Vagina (tissue), 2 donors: ENCODE measurements around the gene CNTLN. TPM values are rescaled to one million over a fixed set of nuclear protein-coding genes. Genes with fewer than 3 reads are reported as not detected.
"Not testable (repeated sequence)": the region's sequence is repeated elsewhere in the genome, so short reads cannot be mapped to it uniquely, and the experiment has no call there.

ENCODE experiments used
- DNase-seq, 2 donors: peaks; one replicate each; pipeline ENCODE4 v3.0.0-alpha.2; 2017; ENCODE audit errors: extremely low spot score in 2 of 2
- H3K27ac ChIP-seq: fragments of 200-600 bp; sonication (generic); one replicate; pipeline ENCODE4 v1.5.1; 2019
- H3K27me3 ChIP-seq: fragments of 200-600 bp; sonication (generic); one replicate; pipeline ENCODE4 v1.5.1; 2019
- H3K36me3 ChIP-seq, 2 donors: fragments of 200-600 bp; sonication (generic); one replicate each; pipeline ENCODE4 v1.5.1; 2017 to 2019
- H3K4me1 ChIP-seq: fragments of 200-600 bp; sonication (generic); one replicate; pipeline ENCODE4 v1.5.1; 2019
- H3K4me3 ChIP-seq, 2 donors: fragments of 200-600 bp; sonication (generic); 1 replicate in 1 of 2; 2 replicates in 1 of 2; pipeline ENCODE4 v1.5.1; 2016 to 2019
- H3K9me3 ChIP-seq: fragments of 200-600 bp; sonication (generic); one replicate; pipeline ENCODE4 v1.5.1; 2019
- POLR2A ChIP-seq, 2 donors: fragments of 450-650 bp; IDR thresholded peaks; one replicate each; pipeline ENCODE4 v1.6.1; 2017; ENCODE audit warnings: antibody characterized with exemption in 2 of 2, mild to moderate bottlenecking in 2 of 2, moderate library complexity in 2 of 2
- POLR2AphosphoS5 ChIP-seq, 2 donors: sonication (generic); formaldehyde crosslinking; IDR thresholded peaks; one replicate each; pipeline ENCODE4 v1.9.0; 2017; ENCODE audit warnings: antibody characterized with exemption in 2 of 2, mild to moderate bottlenecking in 2 of 2, low read depth in 1 of 2; ENCODE audit not compliant: insufficient read depth in 1 of 2
- intact Hi-C: fragments of 100-400 bp; cut with DNase I; formaldehyde crosslinking; loops from one replicate; pipeline ENCODE4 v1.15.1; 2023
- total RNA-seq: library from RNA; depleted of rRNA; stranded (reverse); fragments of >200 nt; gene quantifications from one replicate; pipeline ENCODE4 v1.2.3, GENCODE V29; 2016
- TF ChIP-seq, protein P1 (sequence below), 3 experiments: fragments of 450-650 bp in 2 of 3; fragments of 200-600 bp in 1 of 3; sonication (generic) in 1 of 3; IDR thresholded peaks; one replicate each; pipeline ENCODE4 v1.5.1; 2017 to 2019; ENCODE audit warnings: antibody characterized with exemption in 3 of 3, mild to moderate bottlenecking in 2 of 3, moderate library complexity in 2 of 3

CNTLN gene
- total RNA-seq, 1 donor from 2014 or later, result 13.3 TPM

- H3K4me3 ChIP-seq, result no peak overlapping the region
- intact Hi-C loops, result no loop called here
- no peaks in the 10 kb centered on the region for H3K9me3 ChIP-seq
- no peaks in the 10 kb centered on the region for H3K27me3 ChIP-seq
- H3K27ac ChIP-seq, result no peak overlapping the region
- H3K4me1 ChIP-seq, result no peaks in the 10 kb centered on the region
- TF ChIP-seq, protein P1, sequence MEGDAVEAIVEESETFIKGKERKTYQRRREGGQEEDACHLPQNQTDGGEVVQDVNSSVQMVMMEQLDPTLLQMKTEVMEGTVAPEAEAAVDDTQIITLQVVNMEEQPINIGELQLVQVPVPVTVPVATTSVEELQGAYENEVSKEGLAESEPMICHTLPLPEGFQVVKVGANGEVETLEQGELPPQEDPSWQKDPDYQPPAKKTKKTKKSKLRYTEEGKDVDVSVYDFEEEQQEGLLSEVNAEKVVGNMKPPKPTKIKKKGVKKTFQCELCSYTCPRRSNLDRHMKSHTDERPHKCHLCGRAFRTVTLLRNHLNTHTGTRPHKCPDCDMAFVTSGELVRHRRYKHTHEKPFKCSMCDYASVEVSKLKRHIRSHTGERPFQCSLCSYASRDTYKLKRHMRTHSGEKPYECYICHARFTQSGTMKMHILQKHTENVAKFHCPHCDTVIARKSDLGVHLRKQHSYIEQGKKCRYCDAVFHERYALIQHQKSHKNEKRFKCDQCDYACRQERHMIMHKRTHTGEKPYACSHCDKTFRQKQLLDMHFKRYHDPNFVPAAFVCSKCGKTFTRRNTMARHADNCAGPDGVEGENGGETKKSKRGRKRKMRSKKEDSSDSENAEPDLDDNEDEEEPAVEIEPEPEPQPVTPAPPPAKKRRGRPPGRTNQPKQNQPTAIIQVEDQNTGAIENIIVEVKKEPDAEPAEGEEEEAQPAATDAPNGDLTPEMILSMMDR (IDR thresholded peaks at IDR 0.05), result no peak
- no peak for DNase-seq
- H3K36me3 ChIP-seq, result no peaks in the 10 kb centered on the region
These were observed 36.7 kb downstream of the CNTLN start for GRCh38 chr9:17171309-17172094.

- DNase-seq, H3K4me3 ChIP-seq, H3K9me3 ChIP-seq, H3K4me1 ChIP-seq, intact Hi-C loops, H3K36me3 ChIP-seq, H3K27ac ChIP-seq, H3K27me3 ChIP-seq: not testable (repeated sequence)
These were observed 42.7 kb downstream of the CNTLN start for GRCh38 chr9:17177496-17177895.

DNA sequence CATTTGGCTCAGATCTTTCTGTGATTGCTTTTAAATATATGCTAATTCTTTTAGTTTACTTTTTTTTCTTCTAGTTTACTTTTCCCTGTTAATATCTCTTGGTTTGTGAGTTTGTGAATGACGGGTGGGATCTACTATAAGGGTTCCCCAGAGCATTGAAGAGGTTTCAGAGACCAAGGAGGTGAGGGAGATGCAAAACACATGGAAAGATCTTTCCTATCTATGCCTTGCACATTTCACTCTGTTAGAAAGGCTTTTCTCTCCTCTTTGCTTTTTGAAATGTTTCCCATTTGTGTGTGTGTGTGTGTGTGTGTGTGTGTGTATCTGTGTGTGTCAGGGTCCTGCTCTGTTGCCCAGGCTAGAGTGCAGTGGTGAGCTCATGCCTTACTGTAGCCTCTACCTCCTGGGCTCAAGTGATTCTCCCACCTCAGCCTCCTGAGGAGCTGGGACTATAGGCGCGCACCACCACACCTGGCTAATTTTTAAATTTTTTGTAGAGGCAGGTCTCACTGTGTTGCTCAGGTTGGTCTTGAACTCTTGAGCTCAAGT is 50.7 kb downstream of the CNTLN start:
- TF ChIP-seq, protein P1 (IDR thresholded peaks at IDR 0.05), result no peak
- no peak for TF ChIP-seq POLR2A (IDR thresholded peaks at IDR 0.05)
- TF ChIP-seq POLR2AphosphoS5 (IDR thresholded peaks at IDR 0.05; ENCODE audit: insufficient read depth in 1 of 2, low read depth in 1 of 2), result no peak
- Histone ChIP-seq H3K4me1 (no peaks in the 10 kb centered on the region), H3K27me3 (no peaks in the 10 kb centered on the region), H3K9me3 (no peaks in the 10 kb centered on the region), H3K36me3 (no peaks in the 10 kb centered on the region), H3K4me3 (no peak overlapping the region), H3K27ac (no peak overlapping the region)
- no peak for DNase-seq
- intact Hi-C loops, result no loop called here

GRCh38 chr9:17191082-17191481 is 56.2 kb downstream of the CNTLN start:
- TF ChIP-seq POLR2A (IDR thresholded peaks at IDR 0.05), result no peak
- DNase-seq, result no peak
- no peaks in the 10 kb centered on the region for H3K27me3 ChIP-seq
- no peaks in the 10 kb centered on the region for H3K4me1 ChIP-seq
- intact Hi-C loops, result no loop called here
- no peak overlapping the region for H3K27ac ChIP-seq
- H3K9me3 ChIP-seq, result no peaks in the 10 kb centered on the region
- H3K36me3 ChIP-seq, result no peaks in the 10 kb centered on the region
- H3K4me3 ChIP-seq, result no peak overlapping the region

DNA sequence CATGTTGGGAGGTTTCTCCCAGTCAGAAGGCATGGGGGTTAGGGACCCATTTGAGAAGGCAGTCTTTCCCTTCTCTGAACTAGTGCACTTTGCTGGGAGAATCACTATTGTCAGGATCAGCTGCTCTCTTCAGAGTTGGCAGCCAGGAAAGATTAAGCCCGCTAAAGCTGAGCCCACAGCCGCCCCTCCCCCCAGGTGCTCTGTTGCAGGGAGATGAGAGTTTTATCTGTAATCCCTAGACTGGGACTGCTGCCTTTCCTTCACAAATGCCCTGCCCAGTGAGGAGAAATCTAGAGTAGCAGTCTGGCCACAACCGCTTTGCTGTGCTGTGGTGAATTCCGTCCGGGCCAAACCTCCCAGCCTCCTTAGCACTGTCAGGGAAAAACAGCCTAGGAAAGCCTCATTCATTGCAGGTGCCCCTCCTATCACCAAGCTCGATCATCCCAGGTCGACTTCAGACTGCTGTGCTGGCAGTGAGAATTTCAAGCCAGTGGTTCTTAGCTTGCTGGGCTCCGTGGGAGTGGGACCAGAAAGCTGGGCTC is 69.8 kb downstream of the CNTLN start:
- no peak for DNase-seq
- intact Hi-C loops, result no loop called here
- H3K27me3 ChIP-seq, result no peaks in the 10 kb centered on the region
- no peak overlapping the region for H3K4me3 ChIP-seq
- no peak overlapping the region for H3K27ac ChIP-seq
- TF ChIP-seq POLR2A (IDR thresholded peaks at IDR 0.05) (no peak), POLR2AphosphoS5 (IDR thresholded peaks at IDR 0.05; ENCODE audit: insufficient read depth in 1 of 2, low read depth in 1 of 2) (no peak)
- TF ChIP-seq, protein P1 (IDR thresholded peaks at IDR 0.05), result no peak
- no peaks in the 10 kb centered on the region for H3K9me3 ChIP-seq
- no peaks in the 10 kb centered on the region for H3K4me1 ChIP-seq
- no peaks in the 10 kb centered on the region for H3K36me3 ChIP-seq

- no peak overlapping the region for H3K27ac ChIP-seq
- TF ChIP-seq, protein P1 (IDR thresholded peaks at IDR 0.05), result no peak
- TF ChIP-seq POLR2A (IDR thresholded peaks at IDR 0.05) (no peak), POLR2AphosphoS5 (IDR thresholded peaks at IDR 0.05; ENCODE audit: insufficient read depth in 1 of 2, low read depth in 1 of 2) (no peak)
- intact Hi-C loops, result no loop called here
These were observed 81.2 kb downstream of the CNTLN start for GRCh38 chr9:17216011-17216410.

More at GRCh38 chr9:17216011-17216410, 81.2 kb downstream of the CNTLN start:
- no peak overlapping the region for H3K4me3 ChIP-seq
- H3K9me3 ChIP-seq, result no peaks in the 10 kb centered on the region
- DNase-seq, result no peak
- no peaks in the 10 kb centered on the region for H3K27me3 ChIP-seq
- no peaks in the 10 kb centered on the region for H3K36me3 ChIP-seq
- H3K4me1 ChIP-seq, result no peaks in the 10 kb centered on the region
